Adrenal gland (tissue), 5 donors: ENCODE data around the gene SLC6A13.

Experiments
- POLR2A ChIP-seq, 2 donors: fragments of 450-650 bp; IDR thresholded peaks; one replicate each; pipeline ENCODE4 v1.6.1; 2017; ENCODE audit warnings: antibody characterized with exemption in 2 of 2, mild to moderate bottlenecking in 2 of 2, moderate library complexity in 1 of 2
- TF ChIP-seq, protein P1 (sequence below), 6 experiments: fragments of 450-650 bp in 4 of 6; fragments of 200-600 bp in 2 of 6; sonication (generic) in 1 of 6; IDR thresholded peaks; 1 replicate in 5 of 6; 2 replicates in 1 of 6; pipeline versions ENCODE4 v1.5.1 to v1.8.0; 2016 to 2021; ENCODE audit warnings: antibody characterized with exemption in 6 of 6, mild to moderate bottlenecking in 2 of 6, moderate library complexity in 1 of 6
- donor health status: DM: no; HTN: no; CAD: no.

- TF ChIP-seq, protein P1, sequence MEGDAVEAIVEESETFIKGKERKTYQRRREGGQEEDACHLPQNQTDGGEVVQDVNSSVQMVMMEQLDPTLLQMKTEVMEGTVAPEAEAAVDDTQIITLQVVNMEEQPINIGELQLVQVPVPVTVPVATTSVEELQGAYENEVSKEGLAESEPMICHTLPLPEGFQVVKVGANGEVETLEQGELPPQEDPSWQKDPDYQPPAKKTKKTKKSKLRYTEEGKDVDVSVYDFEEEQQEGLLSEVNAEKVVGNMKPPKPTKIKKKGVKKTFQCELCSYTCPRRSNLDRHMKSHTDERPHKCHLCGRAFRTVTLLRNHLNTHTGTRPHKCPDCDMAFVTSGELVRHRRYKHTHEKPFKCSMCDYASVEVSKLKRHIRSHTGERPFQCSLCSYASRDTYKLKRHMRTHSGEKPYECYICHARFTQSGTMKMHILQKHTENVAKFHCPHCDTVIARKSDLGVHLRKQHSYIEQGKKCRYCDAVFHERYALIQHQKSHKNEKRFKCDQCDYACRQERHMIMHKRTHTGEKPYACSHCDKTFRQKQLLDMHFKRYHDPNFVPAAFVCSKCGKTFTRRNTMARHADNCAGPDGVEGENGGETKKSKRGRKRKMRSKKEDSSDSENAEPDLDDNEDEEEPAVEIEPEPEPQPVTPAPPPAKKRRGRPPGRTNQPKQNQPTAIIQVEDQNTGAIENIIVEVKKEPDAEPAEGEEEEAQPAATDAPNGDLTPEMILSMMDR (IDR thresholded peaks at IDR 0.05): no peak
- TF ChIP-seq POLR2A (IDR thresholded peaks at IDR 0.05): no peak
Observed at GRCh38 chr12:218221-218620, 44.4 kb downstream of the SLC6A13 start.
